HG03139 (cell line): ENCODE results near the gene MET.
"Not testable (repeated sequence)": the region's sequence is repeated elsewhere in the genome, so short reads cannot be mapped to it uniquely, and the experiment has no call there.

Experiments
- ATAC-seq: cut with Tn5 transposase; IDR thresholded peaks from one replicate; pipeline ENCODE4 v1.9.1; 2021; ENCODE audit not compliant: unreplicated experiment

Gene MET

DNA sequence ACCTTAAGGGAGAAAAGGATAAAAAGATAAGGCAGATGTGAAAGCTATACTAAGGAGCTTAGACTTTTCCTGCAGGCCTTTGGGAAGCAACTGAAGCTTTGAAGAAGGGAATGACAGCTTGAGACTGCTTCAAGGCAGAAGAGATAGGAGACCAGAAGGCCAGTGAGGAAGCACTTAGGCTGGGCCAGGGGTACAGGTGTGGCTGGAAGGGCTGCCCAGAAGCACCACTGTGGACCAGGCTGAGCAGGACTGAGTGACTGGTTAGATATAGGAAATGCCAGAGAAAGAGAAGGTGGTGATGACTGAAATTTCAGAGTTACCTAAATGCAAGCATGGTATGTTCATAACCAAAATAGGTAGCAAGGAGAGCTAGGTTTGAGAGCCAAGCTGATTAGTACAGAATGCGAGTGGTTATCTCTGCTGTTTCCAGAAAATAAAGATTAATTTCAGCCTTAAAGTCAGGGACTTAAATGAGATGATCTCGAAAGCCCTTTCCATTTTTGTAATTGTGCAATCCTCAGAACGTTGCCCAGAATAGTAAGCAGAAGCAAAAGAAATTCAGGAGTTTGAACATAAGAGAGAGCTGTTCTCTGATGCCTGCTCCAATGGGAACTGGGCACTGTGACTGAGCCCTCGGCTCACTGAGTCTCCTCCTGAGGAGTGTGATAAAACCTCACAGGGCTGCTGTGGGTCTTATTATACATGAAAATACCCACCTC is 54.9 kb downstream of the MET start:
- ATAC-seq = no peak

GRCh38 chr7:116727432-116728009 is 55.5 kb downstream of the MET start:
- no peak for ATAC-seq

- no peak for ATAC-seq
Measured at GRCh38 chr7:116728413-116728812, 56.4 kb downstream of the MET start.

GRCh38 chr7:116730097-116731022 is 58.4 kb downstream of the MET start:
- ATAC-seq = no peak

- no peak for ATAC-seq
Measured at GRCh38 chr7:116731023-116731395, 59.0 kb downstream of the MET start.

- ATAC-seq = no peak
Measured at GRCh38 chr7:116731445-116732335, 59.7 kb downstream of the MET start.

DNA sequence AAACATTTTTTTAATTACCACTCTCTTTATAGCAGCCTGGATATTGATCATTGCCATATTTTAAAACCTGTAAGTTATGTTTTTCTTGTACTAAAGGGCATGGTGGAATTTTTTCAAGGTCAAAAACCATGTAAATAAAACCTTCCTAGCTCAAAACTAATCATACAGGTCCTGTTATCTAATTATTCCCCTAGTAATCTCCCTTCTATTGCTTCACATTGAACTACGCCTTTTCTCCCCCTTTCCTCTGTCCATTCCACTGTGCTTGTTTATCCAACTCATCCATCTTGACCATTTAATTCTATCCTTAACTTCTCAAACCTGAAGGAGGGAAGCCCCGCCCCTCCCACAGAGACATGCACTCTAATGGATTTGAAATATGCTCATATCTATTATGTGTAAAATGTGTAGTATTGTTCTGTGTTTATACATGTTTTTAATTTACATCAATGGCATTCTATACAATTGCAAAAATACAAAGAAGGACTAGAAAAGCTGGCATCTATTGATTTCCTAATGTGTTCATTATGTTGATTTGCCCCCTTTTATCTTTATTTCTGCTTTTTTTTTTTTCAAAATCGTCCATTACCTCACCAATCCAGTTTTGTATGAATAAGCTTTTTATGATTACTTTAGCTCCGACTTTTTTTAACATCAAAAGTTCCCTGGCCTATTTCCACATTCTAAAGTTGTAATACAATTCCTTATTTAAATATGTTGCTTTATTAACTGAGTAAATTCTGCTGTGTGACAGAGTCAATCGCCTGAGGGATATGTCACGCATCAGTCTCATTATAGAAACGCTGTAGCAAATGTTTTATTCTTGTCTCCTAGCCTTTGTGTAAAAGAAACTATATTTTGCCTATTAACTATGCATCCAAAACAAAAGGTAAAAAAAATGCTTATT is 61.0 kb downstream of the MET start:
- no peak for ATAC-seq

GRCh38 chr7:116733924-116734580 is 62.1 kb downstream of the MET start:
- ATAC-seq = no peak

DNA sequence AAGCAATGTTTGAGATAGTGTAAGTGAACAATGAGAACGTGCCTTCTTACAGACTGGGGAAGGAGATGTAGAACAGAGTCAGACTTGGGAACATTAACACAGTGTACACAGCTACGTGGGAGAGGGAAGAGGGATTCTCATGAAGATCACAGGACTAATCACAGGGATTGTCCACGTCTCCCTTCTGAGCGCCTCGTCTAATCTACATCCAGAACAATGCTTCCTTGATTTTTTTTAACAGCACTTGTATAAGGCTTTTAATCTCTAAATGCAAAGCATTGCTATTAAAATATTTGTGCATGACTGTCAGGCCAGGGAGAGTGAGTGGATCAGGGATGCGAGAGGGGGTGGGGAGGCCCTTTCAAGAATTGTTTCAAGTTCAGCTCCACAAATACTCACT is 62.7 kb downstream of the MET start:
- no peak for ATAC-seq

GRCh38 chr7:116736927-116737715 is 65.1 kb downstream of the MET start:
- ATAC-seq = no peak

DNA sequence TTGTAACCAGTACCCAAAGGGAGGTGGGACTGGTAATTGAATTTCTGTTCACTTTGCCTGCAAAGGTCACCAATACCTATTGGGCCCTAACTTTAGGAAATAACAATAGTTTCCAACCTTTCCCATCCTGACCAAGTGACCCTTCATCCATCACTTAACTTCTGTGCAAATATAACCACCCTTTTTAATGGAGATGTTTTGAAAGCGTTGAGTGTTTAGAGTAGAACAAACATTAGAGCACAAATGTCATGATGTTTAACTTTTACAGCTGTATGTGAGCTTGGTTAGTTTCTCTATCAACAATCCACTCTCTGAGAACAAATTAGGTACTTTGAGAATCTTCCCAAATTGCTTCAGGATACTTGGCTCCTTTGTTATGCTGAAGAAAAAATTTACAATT is 66.4 kb downstream of the MET start:
- no peak for ATAC-seq

DNA sequence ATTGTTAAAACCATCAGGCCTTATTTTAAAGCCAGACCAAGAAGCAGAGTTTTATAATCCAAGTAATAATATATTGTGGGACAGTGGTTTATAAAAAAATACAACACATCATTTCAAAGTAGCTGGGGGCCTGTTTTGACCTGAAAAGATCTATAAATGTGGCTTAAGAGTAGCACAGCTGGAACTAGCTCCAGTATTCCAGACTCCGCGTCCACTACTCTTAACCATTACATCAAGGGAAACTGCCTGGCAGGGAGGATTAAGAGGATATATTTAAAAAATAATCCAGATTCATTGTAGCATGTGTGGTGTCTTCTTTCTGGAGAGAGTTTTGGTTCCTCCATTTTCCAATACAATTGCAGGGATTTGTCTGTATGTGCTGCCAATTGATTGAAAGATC is 67.3 kb downstream of the MET start:
- no peak for ATAC-seq

DNA sequence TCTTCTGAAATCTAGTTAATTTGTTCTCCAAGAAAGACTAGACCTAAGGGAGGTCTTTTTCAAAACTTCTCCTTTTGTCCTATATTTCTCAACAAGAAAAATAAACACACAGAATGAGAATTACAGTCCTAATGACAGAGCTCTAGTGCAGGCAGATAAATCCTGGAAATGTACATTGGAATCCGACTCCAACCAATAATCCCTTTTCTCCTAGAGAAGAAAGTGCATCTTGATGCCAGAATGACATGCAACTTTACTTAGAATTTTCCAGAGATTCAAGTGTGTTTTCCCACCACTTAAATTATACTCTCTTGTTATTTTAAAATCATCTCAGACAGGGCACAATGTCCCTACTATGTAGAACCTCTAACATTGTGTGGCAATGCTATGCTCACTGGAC is 68.2 kb downstream of the MET start:
- no peak for ATAC-seq

DNA sequence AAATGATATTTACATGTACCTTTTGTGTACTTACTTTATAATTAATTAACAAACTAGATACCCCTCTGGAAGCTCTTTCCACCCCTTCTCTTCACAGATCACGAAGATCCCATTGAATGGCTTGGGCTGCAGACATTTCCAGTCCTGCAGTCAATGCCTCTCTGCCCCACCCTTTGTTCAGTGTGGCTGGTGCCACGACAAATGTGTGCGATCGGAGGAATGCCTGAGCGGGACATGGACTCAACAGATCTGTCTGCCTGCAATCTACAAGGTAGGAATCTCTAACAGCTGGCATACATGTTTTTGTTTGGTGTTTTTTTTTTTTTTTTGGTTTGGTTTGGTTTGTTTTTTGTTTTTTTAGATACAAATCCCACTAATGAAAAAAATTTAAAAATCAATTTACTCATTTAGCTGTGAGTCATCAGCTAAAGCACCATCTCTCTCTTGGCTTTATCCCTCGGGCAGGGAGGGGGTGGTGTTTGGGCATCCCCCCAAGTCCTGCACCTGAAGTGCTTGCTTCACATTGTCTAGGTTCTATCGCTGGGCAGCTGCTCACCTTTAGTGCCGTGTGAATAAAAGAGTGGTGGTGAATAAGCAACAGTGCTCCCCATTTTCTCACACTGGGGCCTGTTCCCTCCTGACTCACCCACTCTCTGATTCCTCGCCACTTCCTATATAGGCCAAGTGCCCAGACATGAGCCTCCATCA is 68.9 kb downstream of the MET start:
- no peak for ATAC-seq

- no peak for ATAC-seq
Measured at GRCh38 chr7:116741625-116742316, 69.8 kb downstream of the MET start.

DNA sequence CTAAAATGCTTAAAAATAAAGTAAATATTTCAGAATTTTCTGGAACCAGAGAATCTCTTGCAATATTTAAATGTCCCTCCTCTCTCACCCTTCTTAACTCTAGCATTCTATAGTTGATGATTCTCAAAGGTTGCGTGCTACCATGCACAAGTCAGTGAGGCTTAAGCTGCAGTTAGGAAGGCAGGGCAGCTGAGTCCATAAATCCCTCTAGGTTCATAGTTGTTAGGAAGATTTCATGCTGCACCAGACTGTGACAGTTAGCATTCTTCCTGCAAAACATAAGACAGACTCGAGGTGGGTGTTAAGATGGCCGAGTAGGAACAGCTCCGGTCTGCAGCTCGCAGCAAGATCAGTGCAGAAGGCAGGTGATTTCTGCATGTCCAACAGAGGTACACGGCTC is 70.6 kb downstream of the MET start:
- ATAC-seq = no peak

DNA sequence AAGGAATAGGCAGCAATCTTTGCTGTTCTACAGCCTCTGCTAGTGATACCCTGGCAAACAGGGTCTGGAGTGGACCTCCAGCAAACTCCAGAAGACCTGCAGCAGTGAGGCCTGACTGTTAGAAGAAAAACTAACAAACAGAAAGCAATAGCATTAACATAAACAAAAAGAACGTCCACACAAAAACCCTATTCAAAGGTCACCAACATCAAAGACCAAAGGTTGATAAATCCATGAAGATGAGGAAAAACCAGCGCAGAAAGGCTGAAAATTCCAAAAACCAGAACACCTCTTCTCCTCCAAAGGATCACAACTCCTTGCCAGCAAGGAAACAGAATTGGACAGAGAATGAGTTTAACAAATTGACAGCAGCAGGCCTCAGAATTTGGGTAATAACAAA is 71.8 kb downstream of the MET start:
- ATAC-seq = not testable (repeated sequence)
